Motor neuron (in vitro differentiated cells): ENCODE results near the gene CARMIL3. TPM values are rescaled to one million over a fixed set of nuclear protein-coding genes. Genes with fewer than 3 reads are reported as not detected.

Experiments
- ATAC-seq, 8 experiments: fragments of 200-7000 bp; cut with Tn5 transposase; replicated peaks in 6 of 8; 2 replicates each; pipeline ENCODE4 v1.8.0; 2021; ENCODE audit warnings: mild to moderate bottlenecking in 8 of 8, moderate library complexity in 8 of 8
- H3K27ac ChIP-seq, 2 donors: fragments of 250-450 bp; sonication (Bioruptor Pico); 2 replicates each; pipeline ENCODE4 v1.9.0; 2021; ENCODE audit warnings: antibody characterized with exemption in 2 of 2, mild to moderate bottlenecking in 2 of 2, moderate library complexity in 1 of 2
- H3K4me1 ChIP-seq, 2 donors: fragments of 250-450 bp; sonication (Bioruptor Pico); replicated peaks in 1 of 2; 2 replicates each; pipeline ENCODE4 v1.6.1; 2021; ENCODE audit warnings: antibody characterized with exemption in 2 of 2, mild to moderate bottlenecking in 2 of 2, moderate library complexity in 1 of 2
- H3K4me3 ChIP-seq, 5 donors: fragments of 250-450 bp; sonication (Bioruptor Pico); 2 replicates each; pipeline ENCODE4 v1.9.0; 2021; ENCODE audit warnings: antibody characterized with exemption in 5 of 5, mild to moderate bottlenecking in 5 of 5, moderate library complexity in 4 of 5
- WGBS, 10 experiments: fragments of 450-650 bp; shearing (Covaris generic); methylation state at CpG; one replicate each; pipeline ENCODE4 v1.0.0; 2022; 5-methylcytosine and 5-hydroxymethylcytosine counted together
- in situ Hi-C, 9 experiments: fragments of 400-800 bp; cut with MboI; loops; one replicate each; pipeline ENCODE4 v1.15.0; 2021; ENCODE audit warnings: low sequenced_read_pairs in 9 of 9, low pct_unique_long_range_greater_than_20kb in 2 of 9; ENCODE audit not compliant: unreplicated experiment in 9 of 9
- total RNA-seq, 8 experiments: library from RNA; unstranded; fragments of 300-600 nt; gene quantifications; 2 replicates each; pipeline versions ENCODE4 v1.2.3 to v1.2.4, GENCODE V29; 2022

CARMIL3 gene
- total RNA-seq, 8 experiments from 2014 or later: 3.7 to 44.7 (median 25.6) TPM

DNA sequence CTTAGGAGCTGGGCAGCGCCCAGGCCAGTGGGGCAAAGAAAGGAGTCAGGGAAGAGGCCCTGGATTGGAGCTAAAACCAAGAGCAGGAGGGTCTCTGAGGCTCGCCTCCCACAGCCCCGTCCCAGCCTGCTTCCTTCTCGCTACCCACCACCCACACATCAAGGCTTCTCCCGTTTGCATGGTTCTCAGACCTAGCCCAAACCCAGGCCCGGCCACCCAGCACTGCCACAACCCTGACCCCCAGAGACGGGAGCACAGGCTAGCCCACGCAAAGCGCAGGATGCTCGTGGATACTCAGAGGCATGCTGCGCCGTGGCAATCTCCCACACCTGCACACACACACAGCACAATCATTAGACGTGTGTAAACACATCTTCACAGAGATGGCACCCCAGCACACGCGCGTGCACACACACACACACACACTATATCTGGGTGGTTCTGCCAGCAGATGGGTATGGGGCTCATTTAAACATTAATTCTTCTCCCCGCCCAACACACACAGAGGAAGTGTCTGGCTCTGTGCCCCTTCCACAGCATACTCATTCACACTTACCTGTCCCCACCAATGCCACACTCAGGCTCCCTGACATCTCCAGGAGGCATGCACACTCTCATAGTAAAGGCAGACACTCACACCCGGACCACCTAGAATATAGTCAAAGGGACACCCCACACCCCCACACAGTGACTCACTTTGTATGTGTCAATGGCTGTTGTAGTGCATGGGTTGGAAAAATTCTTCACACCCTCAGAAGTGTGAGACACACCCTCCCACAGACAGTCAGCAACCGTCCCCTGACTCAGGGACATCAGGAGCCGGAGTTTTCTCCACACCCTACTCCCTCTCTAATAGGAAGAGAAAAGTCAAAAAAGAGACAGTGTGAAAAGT, 1.1 kb downstream of the CARMIL3 start:
- WGBS, 10 experiments: 17 to 100% (median 74%) methylated on average over 1 to 7 of the region's 20 CpGs; no CpG with 5 or more reads in 4 of the 10 experiments
- Histone ChIP-seq H3K4me3 (peak overlapping the region; percentile 55 to 91 (median 60)), H3K27ac (peak overlapping the region; percentile 83 to 89)

DNA sequence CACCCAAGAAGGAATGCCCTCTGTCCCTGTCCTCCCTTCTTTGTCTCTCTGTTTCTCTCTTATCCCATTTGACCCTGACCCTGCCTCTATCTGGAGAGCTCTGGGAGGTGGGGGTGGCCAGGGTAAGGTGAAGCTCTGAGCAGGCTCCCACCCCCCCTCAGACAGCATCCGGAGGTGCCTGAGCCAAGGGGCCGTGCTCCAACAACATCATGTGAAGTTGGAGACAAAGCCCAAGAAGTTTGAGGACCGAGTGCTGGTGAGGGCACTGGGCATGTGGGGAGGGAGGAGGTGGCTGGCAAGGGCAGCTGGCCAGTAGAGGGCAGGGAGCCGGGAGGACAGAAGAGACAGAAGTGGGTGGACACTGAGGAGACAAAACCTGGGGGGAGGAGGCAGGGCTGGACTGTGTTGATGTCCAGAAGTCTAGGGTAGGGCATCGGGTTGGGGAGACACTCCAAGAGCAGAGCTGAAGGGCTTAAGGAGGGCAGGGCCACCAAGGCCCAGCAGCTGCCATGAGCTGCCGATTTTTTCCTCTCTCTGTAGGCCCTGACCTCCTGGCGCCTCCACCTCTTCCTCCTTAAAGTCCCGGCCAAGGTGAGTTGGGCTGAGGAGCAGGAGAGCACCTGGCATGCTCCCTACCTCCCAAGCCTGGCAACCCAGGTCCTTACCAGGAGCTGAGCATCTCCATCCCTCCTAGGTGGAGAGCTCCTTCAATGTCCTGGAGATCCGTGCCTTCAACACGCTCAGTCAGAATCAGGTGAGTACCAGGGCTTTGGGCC, 1.9 kb downstream of the CARMIL3 start:
- no peak overlapping the region for H3K4me3 ChIP-seq
- in situ Hi-C loops: no loop called here
- ATAC-seq: no peak
- peaks cover 13 to 15% of the 10 kb centered on the region in 2 donors for H3K4me1 ChIP-seq
- H3K27ac ChIP-seq: no peak overlapping the region
- WGBS, 10 experiments: 41 to 100% (median 88%) methylated on average over 1 to 4 of the region's 10 CpGs; no CpG with 5 or more reads in 3 of the 10 experiments

More for the DNA sequence above, 1.1 kb downstream of the CARMIL3 start:
- ATAC-seq: peak in 2 of 8 experiments; percentile 16 to 20
- in situ Hi-C loops: no loop called here
- H3K4me1 ChIP-seq: peaks cover 9 to 12% of the 10 kb centered on the region in 2 donors

DNA sequence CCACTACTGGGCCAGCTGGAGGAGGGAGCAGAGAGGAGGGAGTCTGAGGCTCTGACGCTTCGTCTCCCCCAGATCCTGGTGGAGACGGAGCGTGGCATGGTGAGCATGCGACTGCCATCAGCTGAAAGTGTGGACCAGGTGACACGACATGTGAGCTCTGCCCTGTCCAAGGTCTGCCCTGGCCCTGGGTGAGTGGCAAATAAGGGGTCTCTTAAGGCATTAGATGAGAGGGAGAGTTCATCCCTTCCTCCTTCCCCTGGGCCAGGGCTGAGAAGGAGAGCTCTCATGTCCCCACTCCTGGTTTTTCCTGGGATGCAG, 2.5 kb downstream of the CARMIL3 start:
- 80 to 89% (median 81%) methylated on average over 3 to 6 of the region's 6 CpGs; no CpG with 5 or more reads in 7 of the 10 experiments for whole genome bisulfite sequencing, 10 experiments

DNA sequence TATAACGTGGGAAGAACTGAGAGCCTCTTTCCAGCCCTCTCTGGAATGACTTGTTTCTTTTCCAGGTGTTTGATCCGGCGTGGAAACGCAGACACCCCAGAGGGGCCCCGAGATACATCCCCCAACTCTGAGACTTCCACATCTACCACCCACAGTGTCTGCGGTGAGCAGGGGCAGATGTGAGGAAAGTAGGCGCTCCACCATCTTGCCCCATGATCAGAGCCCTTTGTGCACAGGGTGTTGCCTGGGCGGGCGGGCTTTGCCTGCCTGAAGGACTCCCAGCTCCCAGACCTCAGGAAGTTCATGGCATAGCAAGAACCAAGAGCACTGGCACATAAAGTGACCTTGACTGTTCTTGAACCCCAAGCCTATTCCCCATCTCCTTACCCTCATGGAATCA, 2.8 kb downstream of the CARMIL3 start:
- no peak overlapping the region for H3K4me3 ChIP-seq
- no peak for ATAC-seq
- H3K27ac ChIP-seq: no peak overlapping the region
- H3K4me1 ChIP-seq: peaks cover 15 to 17% of the 10 kb centered on the region in 2 donors
- WGBS, 10 experiments: 20 to 100% (median 76%) methylated on average over 1 to 6 of the region's 9 CpGs; no CpG with 5 or more reads in 6 of the 10 experiments
- in situ Hi-C loops: no loop called here

More for the DNA sequence above, 2.5 kb downstream of the CARMIL3 start:
- Histone ChIP-seq H3K4me1 (peaks cover 15 to 17% of the 10 kb centered on the region in 2 donors), H3K4me3 (no peak overlapping the region), H3K27ac (no peak overlapping the region)
- in situ Hi-C loops: no loop called here
- ATAC-seq: no peak

- WGBS, 10 experiments: 57 to 100% (median 76%) methylated on average over 1 to 4 of the region's 10 CpGs; no CpG with 5 or more reads in 6 of the 10 experiments
- in situ Hi-C loops: no loop called here
- peaks cover 12 to 17% of the 10 kb centered on the region in 2 donors for H3K4me1 ChIP-seq
- H3K27ac ChIP-seq: no peak overlapping the region
- ATAC-seq: no peak
- no peak overlapping the region for H3K4me3 ChIP-seq
Measured at GRCh38 chr14:24055971-24056799, 4.4 kb downstream of the CARMIL3 start.

DNA sequence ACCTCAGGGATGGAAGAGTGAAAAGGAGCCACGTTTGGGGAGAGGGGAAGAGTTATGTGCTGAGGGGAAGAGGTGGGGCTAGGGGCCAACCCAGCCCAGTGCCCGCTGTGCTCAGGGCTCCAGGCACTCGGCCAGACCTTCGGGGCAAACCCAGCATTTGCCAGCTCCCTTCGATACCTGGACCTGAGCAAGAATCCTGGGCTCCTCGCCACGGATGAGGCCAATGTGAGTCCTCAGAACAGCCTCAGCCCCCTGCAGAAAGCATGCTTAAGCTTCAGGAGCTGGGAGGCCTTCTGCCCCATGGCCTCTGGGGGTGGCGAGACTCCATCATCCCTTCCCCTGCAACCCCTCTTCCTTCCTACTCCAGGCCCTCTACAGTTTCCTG, 5.0 kb downstream of the CARMIL3 start:
- no peak for ATAC-seq
- H3K4me3 ChIP-seq: no peak overlapping the region
- in situ Hi-C loops: no loop called here
- no peak overlapping the region for H3K27ac ChIP-seq
- peaks cover 10 to 17% of the 10 kb centered on the region in 2 donors for H3K4me1 ChIP-seq
- WGBS, 10 experiments: 0 to 73% (median 46%) methylated on average over 1 to 3 of the region's 8 CpGs; no CpG with 5 or more reads in 6 of the 10 experiments

- Histone ChIP-seq H3K4me3 (no peak overlapping the region), H3K4me1 (peaks cover 10 to 17% of the 10 kb centered on the region in 2 donors), H3K27ac (no peak overlapping the region)
- in situ Hi-C loops: no loop called here
- ATAC-seq: no peak
- whole genome bisulfite sequencing, 10 experiments: 31 to 83% (median 73%) methylated on average over 1 to 2 of the region's 2 CpGs; no CpG with 5 or more reads in 6 of the 10 experiments
Measured at GRCh38 chr14:24057271-24057670, 5.5 kb downstream of the CARMIL3 start.

DNA sequence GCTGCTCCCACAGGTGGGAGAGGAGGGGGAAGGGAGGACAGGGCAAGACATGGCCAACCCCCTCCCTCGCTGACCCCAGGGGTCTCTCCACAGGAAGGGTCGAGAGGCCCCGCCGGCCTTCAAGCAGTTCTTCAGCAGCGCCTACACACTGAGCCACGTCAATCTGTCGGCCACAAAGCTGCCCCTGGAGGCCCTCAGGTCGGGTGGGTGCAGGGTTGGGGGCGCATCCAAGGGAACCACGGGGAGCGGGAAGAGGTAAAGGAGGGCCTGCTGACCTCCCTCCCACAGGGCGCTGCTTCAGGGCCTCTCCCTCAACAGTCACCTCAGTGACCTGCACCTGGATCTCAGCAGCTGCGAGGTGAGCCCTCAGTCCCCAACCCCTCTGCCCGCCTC, 6.1 kb downstream of the CARMIL3 start:
- ATAC-seq: peak in 6 of 8 experiments; percentile 6 to 45 (median 36)
- Histone ChIP-seq H3K4me1 (peaks cover 8 to 13% of the 10 kb centered on the region in 2 donors), H3K4me3 (no peak overlapping the region), H3K27ac (no peak overlapping the region)
- 0 to 57% methylated on average over 1 of the region's 14 CpGs; no CpG with 5 or more reads in 8 of the 10 experiments for WGBS, 10 experiments
- in situ Hi-C loops: no loop called here

GRCh38 chr14:24058260-24058950, 6.6 kb downstream of the CARMIL3 start:
- H3K27ac ChIP-seq: no peak overlapping the region
- peak; percentile 59 to 96 (median 89) for ATAC-seq
- 0 to 100% (median 14%) methylated on average over 1 to 2 of the region's 7 CpGs; no CpG with 5 or more reads in 6 of the 10 experiments for WGBS, 10 experiments
- H3K4me1 ChIP-seq: peaks cover 3 to 7% of the 10 kb centered on the region in 2 donors
- in situ Hi-C loops: no loop called here
- H3K4me3 ChIP-seq: no peak overlapping the region

DNA sequence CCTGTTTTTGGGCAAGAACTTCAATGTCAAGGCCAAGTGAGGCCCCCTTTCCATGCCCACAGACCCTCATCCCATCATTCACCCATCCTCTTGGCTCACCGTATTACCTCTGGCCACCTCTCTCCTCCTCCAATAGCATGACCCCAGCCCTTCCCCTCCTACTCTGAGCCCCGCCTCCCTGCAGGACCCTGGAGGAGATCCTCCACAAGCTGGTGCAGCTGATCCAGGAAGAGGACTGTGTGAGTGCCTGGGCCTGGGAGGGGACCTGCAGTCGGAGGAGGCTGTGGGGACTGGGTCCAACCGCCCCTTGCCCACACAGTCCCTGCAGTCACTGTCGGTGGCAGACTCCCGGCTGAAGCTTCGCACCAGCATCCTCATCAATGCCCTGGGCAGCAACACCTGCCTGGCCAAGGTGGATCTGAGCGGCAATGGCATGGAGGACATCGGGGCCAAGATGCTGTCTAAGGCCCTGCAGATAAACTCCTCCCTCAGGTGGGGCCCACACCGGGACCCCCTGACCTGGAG, 7.2 kb downstream of the CARMIL3 start:
- peak in 1 of 8 experiments; percentile 10 for ATAC-seq
- in situ Hi-C loops: no loop called here
- H3K4me3 ChIP-seq: no peak overlapping the region
- WGBS, 10 experiments: 80 to 100% methylated on average over 1 of the region's 10 CpGs; no CpG with 5 or more reads in 8 of the 10 experiments
- no peak overlapping the region for H3K27ac ChIP-seq
- peaks cover 3 to 7% of the 10 kb centered on the region in 2 donors for H3K4me1 ChIP-seq

GRCh38 chr14:24059841-24060388, 8.1 kb downstream of the CARMIL3 start:
- no peak for ATAC-seq
- no peak overlapping the region for H3K4me3 ChIP-seq
- in situ Hi-C loops: no loop called here
- WGBS, 10 experiments: 87 to 100% methylated on average over 3 of the region's 16 CpGs; no CpG with 5 or more reads in 8 of the 10 experiments
- H3K27ac ChIP-seq: no peak overlapping the region
- H3K4me1 ChIP-seq: peaks cover 3 to 7% of the 10 kb centered on the region in 2 donors
